GM04504 (cell line): ENCODE measurements around the gene CCDC40.
"Not testable (repeated sequence)": the region's sequence is repeated elsewhere in the genome, so short reads cannot be mapped to it uniquely, and the experiment has no call there.

Source experiments
- DNase-seq: peaks from one replicate; pipeline ENCODE4 v3.0.0-alpha.2; 2012; ENCODE audit warnings: low read depth

CCDC40 gene

DNA sequence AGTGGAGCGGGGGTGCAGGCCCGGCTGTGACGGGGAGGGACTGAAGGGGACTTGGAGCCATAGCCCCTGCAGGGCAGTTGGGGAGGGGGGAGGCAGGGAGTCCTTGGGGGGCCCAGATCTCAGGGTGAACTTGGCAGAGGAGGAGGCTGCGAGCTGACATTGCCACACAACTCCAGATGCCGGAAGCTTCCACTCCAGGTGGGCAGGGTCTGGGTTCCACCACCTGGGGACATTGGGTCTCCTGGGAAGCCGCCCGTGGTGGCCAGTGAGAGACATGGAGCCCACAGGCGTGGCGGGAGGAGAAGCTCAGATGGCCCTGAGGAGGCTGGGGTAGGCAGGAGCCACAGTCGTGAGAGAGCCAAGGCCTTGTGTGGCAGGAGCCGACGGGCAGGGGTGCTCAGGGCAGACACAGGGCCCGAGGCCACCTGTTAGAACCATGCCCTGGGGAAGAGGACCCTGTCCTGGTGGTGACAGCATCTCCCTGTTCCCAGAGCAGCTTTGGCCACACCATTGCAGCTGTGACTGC is 46.8 kb downstream of the CCDC40 start:
- DNase-seq, result no peak

GRCh38 chr17:80084773-80085172 is 48.3 kb downstream of the CCDC40 start:
- no peak for DNase-seq

- DNase-seq, result no peak
These were observed 49.6 kb downstream of the CCDC40 start for GRCh38 chr17:80086081-80086480.

GRCh38 chr17:80086616-80087015 is 50.2 kb downstream of the CCDC40 start:
- DNase-seq, result no peak

- DNase-seq, result no peak
These were observed 51.2 kb downstream of the CCDC40 start for GRCh38 chr17:80087346-80088265.

GRCh38 chr17:80089762-80090161 is 53.3 kb downstream of the CCDC40 start:
- no peak for DNase-seq

GRCh38 chr17:80090164-80090563 is 53.7 kb downstream of the CCDC40 start:
- not testable (repeated sequence) for DNase-seq

DNA sequence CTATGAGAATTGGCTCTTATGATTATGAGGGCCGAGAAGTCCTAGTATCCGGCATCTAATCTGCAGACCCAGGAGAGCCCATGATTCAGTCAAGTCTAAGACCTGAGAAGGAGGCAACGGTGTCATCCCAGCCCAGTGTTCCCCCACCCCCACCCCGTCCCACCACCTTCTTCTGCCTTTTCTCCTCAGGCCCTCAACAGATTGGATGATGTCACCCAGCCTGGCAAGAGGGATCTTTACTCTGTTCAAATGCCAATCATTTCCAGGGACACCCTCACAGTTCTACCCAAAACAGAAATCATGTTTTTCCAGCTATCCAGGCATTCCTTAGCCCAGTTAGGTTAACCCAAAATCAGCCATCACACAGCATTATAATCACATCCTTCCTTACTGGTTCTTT is 54.9 kb downstream of the CCDC40 start:
- DNase-seq, result no peak

DNA sequence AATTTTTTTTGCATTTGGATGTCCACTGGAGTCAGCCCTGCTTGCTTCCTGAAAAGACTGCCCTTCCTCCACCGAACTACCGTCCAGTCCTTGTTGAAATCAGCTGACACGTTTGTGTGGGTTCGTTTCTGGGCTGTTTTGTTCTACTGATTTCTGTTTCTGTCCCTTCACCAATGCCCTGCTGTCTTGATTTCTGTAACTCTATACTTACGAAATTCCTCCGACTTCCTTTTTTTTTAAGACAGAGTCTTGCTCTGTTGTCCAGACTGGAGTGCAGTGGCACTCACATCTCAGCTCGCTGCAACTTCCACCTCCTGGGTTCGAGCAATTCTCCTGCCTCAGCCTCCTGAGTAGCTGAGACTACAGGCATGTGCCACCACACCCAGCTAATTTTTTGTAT is 56.5 kb downstream of the CCDC40 start:
- no peak for DNase-seq

DNA sequence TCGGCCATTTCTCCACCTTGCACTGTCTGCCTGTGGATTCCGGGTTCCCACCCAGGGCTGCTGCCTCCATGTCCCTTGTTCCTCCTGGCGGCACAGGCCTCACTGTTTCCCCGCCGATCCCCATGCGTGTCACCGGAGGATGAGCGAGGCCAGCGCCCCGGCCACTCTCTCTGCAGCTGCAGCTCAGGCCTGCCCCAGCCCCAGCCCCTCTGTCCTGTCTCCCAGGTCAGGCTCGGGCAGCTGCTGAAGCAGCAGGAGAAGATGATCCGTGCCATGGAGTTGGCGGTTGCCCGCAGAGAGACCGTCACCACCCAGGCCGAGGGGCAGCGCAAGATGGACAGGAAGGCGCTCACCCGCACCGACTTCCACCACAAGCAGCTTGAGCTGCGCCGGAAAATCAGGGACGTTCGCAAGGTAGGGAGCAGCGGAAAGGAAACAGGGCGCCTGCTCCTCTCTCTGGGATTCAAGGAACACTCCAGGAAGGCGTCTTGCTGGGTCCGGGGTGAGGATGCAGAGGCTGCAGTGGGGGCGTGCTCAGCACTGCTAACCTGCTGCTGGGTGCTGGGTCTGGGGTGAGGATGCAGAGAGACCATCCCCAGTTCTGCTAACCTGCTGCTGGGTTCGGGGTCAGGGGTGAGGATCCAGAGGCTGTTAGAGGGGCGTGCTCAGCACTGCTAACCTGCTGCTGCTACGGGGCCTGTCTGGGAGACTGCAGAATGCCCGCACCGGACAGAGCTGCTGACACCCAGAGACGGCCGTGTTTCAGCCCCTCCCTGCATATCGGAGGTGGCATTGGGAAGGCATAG is 58.8 kb downstream of the CCDC40 start:
- DNase-seq, result no peak

DNA sequence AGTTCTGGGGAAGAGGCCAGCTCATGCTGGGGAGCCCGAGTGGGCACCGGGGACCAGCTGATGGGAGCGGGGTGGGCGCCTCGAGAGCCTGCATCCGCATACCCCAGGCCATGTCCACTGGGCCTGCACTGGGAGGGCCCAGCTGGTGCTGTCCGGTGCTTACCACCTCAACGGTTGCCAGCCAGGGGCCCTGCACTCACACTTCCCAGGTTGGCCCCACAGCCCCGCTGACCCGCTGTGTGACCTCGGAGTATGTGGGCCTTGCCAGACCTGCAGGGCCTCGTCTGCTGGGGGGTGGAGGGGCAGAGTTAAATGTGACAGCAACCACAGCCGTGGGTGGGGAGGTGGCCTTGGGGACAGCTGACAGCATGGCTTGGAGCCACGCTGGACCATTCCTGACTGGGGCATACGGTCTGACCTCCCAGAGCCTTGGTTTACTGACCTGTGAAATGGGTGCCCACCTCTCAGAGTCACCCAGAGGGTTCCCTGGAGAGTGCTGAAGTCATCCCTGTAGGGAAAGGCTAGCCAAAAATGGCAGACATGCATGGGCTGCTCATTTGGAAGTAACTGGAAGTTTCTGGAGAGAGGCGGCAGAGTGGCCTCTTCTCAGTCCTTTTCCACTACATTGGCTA is 59.5 kb downstream of the CCDC40 start:
- DNase-seq, result no peak

- no peak for DNase-seq
These were observed 60.1 kb downstream of the CCDC40 start for GRCh38 chr17:80096561-80097021.

GRCh38 chr17:80097127-80097621 is 60.7 kb downstream of the CCDC40 start:
- no peak for DNase-seq

GRCh38 chr17:80097844-80098691 is 61.6 kb downstream of the CCDC40 start:
- DNase-seq, result no peak

DNA sequence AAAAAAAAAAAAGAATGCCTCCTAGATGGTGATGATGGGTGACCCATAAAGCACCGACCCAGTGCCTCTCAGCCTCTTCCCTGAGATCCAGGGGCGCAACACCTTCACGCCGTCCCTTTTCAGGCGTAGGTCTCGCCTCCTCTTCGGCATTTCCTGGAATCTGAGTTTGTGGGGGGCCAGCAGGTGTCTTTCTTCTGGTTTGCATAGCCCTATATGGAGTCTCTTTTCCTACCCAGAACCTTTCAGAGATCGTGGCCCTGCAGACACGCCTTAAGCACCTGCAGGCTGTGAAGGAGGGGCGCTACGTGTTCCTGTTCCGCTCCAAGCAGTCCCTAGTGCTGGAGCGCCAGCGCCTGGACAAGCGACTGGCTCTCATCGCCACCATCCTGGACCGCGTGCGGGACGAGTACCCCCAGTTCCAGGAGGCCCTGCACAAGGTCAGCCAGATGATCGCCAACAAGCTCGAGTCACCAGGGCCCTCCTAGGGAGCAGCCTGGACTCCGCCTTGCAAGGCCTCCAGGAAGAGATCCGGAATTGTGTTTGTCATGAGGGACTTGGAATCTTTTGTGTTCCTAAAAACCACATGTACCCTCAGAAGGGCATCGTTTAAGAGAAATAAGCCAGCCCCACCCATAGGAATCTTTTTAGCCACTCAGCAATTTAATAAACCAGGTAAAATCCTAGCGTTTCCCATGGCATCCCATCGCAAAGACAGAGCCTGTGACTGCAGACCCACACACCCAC is 63.0 kb downstream of the CCDC40 start:
- no peak for DNase-seq

GRCh38 chr17:80100035-80100323 is 63.5 kb downstream of the CCDC40 start:
- no peak for DNase-seq

DNA sequence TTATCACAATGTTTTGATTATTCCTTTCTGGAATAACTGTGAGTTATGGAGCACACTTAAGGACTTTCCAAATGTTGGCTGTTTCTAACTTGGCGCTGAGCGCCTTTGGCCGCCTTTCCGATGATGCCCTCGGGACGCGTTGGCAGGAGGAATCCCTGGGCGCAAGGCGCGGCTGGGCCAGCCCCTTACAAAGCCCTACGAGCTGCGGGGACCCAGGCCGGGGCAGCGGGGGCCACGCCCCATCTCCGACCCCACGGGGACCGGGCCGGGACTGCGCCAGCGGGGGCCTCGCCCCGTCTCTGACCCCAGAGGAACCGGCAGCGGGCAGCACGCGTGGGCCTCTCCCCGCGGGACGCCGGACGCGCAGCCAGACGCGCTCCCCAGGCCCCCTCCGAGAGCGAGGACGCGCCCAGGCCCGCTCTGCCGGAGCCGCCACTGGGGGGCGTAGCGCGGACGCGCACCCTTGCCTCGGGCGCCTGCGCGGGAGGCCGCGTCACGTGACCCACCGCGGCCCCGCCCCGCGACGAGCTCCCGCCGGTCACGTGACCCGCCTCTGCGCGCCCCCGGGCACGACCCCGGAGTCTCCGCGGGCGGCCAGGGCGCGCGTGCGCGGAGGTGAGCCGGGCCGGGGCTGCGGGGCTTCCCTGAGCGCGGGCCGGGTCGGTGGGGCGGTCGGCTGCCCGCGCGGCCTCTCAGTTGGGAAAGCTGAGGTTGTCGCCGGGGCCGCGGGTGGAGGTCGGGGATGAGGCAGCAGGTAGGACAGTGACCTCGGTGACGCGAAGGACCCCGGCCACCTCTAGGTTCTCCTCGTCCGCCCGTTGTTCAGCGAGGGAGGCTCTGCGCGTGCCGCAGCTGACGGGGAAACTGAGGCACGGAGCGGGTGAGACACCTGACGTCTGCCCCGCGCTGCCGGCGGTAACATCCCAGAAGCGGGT is 64.8 kb downstream of the CCDC40 start, which contains the start of gene GAA:
TSS of gene GAA (plus strand) at position 571 of the 935 bp plus-strand sequence. CDS start 3,006 bp downstream, outside the sequence.
- DNase-seq, result peak; percentile 67

DNA sequence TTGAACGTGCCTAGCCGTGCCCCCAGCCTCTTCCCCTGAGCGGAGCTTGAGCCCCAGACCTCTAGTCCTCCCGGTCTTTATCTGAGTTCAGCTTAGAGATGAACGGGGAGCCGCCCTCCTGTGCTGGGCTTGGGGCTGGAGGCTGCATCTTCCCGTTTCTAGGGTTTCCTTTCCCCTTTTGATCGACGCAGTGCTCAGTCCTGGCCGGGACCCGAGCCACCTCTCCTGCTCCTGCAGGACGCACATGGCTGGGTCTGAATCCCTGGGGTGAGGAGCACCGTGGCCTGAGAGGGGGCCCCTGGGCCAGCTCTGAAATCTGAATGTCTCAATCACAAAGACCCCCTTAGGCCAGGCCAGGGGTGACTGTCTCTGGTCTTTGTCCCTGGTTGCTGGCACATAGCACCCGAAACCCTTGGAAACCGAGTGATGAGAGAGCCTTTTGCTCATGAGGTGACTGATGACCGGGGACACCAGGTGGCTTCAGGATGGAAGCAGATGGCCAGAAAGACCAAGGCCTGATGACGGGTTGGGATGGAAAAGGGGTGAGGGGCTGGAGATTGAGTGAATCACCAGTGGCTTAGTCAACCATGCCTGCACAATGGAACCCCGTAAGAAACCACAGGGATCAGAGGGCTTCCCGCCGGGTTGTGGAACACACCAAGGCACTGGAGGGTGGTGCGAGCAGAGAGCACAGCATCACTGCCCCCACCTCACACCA is 65.7 kb downstream of the CCDC40 start:
- no peak for DNase-seq
